Stimulated activated CD8-positive, alpha-beta memory T cell treated with anti-CD3 and anti-CD28 coated beads, Interleukin-12 subunit alpha, Interleukin-12 subunit beta, amount 100 ng/mL, for 24 hours (primary cell): ENCODE measurements around the gene TMEM108.

ENCODE experiments used
- DNase-seq: peaks from one replicate; pipeline ENCODE4 v3.0.0-alpha.2; 2020; ENCODE audit errors: extremely low read depth

The TMEM108 gene

GRCh38 chr3:133054586-133054985 is 16.4 kb downstream of the TMEM108 start:
- DNase-seq: no peak

DNA sequence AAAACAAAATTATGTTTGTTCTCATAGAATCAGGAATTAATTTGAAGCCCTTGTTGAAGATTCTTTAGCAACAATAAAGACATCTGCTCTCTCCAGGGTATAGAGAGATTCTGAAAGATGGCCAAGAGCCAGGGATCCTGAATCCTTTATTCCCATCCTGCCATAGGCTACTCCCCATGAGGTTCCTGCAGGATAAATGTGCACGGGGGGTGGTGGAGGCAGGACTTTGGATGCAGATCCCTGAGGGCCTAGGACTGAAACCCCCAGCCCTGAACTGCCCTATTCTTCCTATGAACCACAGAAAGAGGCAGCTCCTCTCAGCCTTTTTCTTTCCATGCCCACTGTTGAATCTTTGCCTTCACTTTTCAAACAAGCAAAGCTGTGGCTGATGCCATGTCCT is 17.1 kb downstream of the TMEM108 start:
- no peak for DNase-seq

DNA sequence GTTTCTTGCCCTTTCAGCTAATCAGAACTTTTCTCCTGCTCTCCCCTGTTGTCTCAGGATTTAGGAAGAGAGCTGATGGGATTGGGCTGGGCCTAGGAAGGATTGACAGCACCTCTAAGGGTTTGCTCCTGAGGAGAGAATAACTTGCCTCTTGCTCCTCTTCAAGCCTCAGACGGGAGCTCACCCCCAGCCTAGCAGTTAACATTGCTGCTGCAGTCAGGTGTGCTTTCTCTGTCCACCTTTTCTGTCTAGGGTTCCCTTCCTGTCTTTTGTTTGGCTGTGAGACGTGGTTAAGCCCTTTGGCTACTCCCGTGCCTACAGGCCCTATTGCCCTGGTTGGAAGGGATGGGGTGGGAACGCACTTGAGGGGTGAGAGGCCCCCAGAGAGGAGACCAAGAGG is 20.1 kb downstream of the TMEM108 start:
- DNase-seq: no peak

- DNase-seq: no peak
Observed at GRCh38 chr3:133058831-133059230, 20.6 kb downstream of the TMEM108 start.

DNA sequence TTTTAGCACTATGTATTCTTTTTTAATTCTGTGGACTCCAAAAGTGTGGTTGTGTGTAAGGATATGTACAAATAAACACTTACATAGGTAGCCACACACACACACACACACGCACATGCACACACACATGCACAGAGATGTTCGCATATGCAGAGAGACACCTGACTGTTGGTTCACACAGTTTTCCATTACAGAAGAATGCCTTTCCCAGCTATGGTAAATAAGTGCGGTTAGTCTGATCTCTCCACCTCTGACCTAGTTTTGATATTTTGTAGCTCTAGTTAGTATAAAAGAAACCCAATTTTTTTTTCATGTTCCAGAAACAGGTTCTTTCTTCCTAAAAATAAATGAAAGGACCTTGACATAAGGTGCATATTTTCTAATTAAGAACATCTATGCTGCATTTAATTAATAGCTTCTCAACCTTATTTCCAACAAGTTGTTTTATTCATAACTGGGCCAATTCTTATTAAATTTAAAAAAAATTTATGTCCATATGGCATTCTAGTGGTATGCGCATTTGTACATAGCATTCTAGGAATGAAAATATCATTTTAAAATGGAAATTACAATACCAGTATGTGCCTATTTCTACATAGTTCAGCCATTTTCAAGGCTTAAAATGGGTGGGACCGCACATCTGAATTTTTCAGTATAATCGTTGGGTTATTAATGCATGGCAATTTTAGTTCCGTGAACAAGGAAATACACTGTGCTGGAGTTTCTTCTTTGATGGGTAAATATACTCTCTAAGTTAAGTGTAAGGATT is 27.2 kb downstream of the TMEM108 start:
- no peak for DNase-seq

- no peak for DNase-seq
Observed at GRCh38 chr3:133066026-133066425, 27.8 kb downstream of the TMEM108 start.

GRCh38 chr3:133069556-133070286 is 31.5 kb downstream of the TMEM108 start:
- DNase-seq: no peak

DNA sequence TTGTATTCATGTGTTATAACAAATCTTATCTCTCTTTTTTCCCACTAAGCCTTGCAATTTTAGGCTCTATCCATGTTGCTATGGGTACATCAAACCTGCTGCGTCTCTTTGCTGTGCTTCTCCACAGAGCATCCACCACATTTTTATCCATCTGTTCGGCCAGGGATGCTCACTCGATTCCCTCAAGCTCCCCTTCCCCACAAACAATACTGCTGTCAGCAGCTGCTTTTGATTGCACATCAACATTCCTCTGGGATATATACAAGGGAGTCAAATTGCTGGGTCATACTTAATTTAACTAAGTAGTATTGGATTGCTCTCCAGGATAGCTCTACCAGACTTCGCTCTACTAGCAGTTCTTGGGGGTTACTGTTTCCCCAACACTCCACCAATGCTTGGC is 36.8 kb downstream of the TMEM108 start:
- DNase-seq: no peak

- DNase-seq: no peak
Observed at GRCh38 chr3:133077688-133078087, 39.5 kb downstream of the TMEM108 start.

GRCh38 chr3:133079621-133080020 is 41.4 kb downstream of the TMEM108 start:
- DNase-seq: no peak

GRCh38 chr3:133081016-133081415 is 42.8 kb downstream of the TMEM108 start:
- no peak for DNase-seq

GRCh38 chr3:133083395-133083794 is 45.2 kb downstream of the TMEM108 start:
- DNase-seq: no peak

GRCh38 chr3:133089906-133090485 is 51.8 kb downstream of the TMEM108 start:
- no peak for DNase-seq

GRCh38 chr3:133092681-133093080 is 54.5 kb downstream of the TMEM108 start:
- no peak for DNase-seq

DNA sequence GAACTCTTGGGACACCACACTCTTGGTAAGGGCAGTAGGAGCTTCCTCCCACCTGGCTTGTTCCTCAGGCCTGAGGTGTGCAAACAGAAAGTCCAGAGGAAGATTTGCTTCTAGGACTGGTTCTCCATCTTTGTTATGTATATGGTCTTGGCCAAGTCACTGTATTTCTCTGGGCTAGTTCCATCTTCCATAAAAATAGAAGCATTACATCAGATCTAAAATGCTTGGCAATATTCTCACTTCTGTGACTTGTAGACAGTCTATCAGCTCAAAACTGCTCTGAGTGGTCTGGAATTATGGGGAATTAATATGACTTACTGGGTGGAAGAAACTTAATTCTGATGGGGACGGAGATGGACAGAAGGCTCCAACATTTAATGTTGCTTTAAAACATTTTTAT is 55.2 kb downstream of the TMEM108 start:
- no peak for DNase-seq

DNA sequence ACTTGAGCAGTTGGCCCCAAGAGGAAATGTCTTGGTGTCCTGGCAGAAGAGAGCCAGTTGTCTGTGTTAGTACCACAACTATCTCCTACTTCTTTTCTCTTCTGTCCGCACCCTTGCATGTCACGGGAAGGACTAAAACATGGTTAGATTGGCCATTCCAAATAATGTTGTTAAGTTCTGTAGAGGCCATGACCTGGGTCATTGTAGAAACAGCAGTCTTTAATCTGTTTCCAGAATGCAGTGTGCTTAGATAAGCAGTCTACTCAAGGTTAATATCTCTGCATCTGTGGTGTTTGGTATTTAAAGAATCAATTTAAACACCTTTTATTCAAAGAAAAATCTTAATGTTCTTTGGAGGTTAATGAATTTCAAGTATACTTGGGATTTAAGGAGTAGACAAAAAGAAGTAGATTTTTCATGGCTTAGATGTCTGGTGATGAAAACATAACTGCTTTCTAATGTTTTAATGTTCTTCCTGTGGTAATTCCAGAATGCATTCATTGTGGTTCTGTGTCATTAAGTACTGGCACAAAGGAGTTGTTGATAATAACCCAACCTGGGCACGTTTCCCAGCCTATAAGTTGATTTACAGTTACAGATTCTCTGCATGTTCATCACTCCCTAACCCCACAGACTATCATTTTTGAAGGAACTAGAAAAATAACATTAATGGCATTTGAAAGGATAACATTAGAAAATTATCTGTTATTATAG is 58.9 kb downstream of the TMEM108 start:
- no peak for DNase-seq

DNA sequence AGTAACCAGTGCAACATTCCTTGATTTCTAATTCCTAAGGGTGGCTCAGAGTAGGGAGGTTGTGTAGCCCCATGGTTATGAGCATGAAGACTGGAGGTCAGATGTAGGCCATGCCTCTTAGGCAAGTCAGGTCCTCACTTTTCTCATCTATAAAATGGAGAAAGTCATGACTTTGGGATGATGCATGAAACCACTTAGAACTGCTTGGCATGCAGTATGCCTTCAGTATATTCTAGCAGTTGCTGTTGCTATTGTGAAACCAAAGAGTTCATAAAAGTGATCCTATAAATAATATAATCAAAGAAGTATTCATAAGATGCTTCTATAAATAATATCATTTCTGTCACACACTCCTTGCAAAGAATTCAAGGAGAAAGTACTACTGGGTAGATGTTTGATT is 65.5 kb downstream of the TMEM108 start:
- no peak for DNase-seq

- no peak for DNase-seq
Observed at GRCh38 chr3:133106169-133106568, 68.0 kb downstream of the TMEM108 start.

GRCh38 chr3:133112666-133113065 is 74.5 kb downstream of the TMEM108 start:
- DNase-seq: no peak

GRCh38 chr3:133113526-133113925 is 75.3 kb downstream of the TMEM108 start:
- DNase-seq: no peak

- no peak for DNase-seq
Observed at GRCh38 chr3:133113927-133114597, 75.9 kb downstream of the TMEM108 start.

GRCh38 chr3:133115176-133115575 is 77.0 kb downstream of the TMEM108 start:
- no peak for DNase-seq
